Neural cell (in vitro differentiated cells): ENCODE results near the gene GRK4. TPM values are rescaled to one million over a fixed set of nuclear protein-coding genes. Genes with fewer than 3 reads are reported as not detected.
"Not testable (repeated sequence)": the region's sequence is repeated elsewhere in the genome, so short reads cannot be mapped to it uniquely, and the experiment has no call there.

Source experiments
- H2AFZ ChIP-seq: fragments of 200-600, 300-800 bp; sonication (generic), shearing (Covaris generic); 2 replicates; pipeline ENCODE4 v1.6.0; 2014; ENCODE audit warnings: low read depth, mild to moderate bottlenecking, antibody characterized with exemption, low read length, moderate library complexity
- H3F3A ChIP-seq: fragments of 200-600 bp; shearing (Covaris generic); 2 replicates; pipeline ENCODE4 v1.6.1; 2016; ENCODE audit warnings: mild to moderate bottlenecking, moderate library complexity, mixed read lengths, antibody characterized with exemption, low read length; ENCODE audit not compliant: insufficient read depth, poor library complexity, severe bottlenecking
- H3K27ac ChIP-seq: fragments of 200-600, 300-800 bp; sonication (generic), shearing (Covaris generic); 2 replicates; pipeline ENCODE4 v1.5.1; 2014; ENCODE audit warnings: mild to moderate bottlenecking, low read length, moderate library complexity
- H3K27me3 ChIP-seq: fragments of 300-800, 200-600 bp; sonication (generic), shearing (Covaris generic); 2 replicates; pipeline ENCODE4 v1.6.0; 2014; ENCODE audit warnings: mild to moderate bottlenecking, low read depth, low read length, moderate library complexity; ENCODE audit not compliant: insufficient read depth
- H3K36me3 ChIP-seq: fragments of 300-800, 200-600 bp; sonication (generic), shearing (Covaris generic); 2 replicates; pipeline ENCODE4 v1.5.1; 2014; ENCODE audit warnings: mild to moderate bottlenecking, antibody characterized with exemption, low read length, moderate library complexity; ENCODE audit not compliant: insufficient read depth
- H3K4me2 ChIP-seq: fragments of 300-800, 200-600 bp; sonication (generic), shearing (Covaris generic); 2 replicates; pipeline ENCODE4 v1.6.0; 2014; ENCODE audit warnings: mild to moderate bottlenecking, low read length
- H3K4me3 ChIP-seq: fragments of 300-800, 200-600 bp; sonication (generic), shearing (Covaris generic); 2 replicates; pipeline ENCODE4 v1.5.1; 2014; ENCODE audit warnings: mild to moderate bottlenecking, low read length, moderate library complexity
- H3K79me2 ChIP-seq: fragments of 200-600 bp; shearing (Covaris generic); replicated peaks from 2 replicates; pipeline ENCODE4 v1.6.0; 2014; ENCODE audit warnings: mild to moderate bottlenecking, low read length, moderate library complexity; ENCODE audit not compliant: insufficient read depth
- H3K9ac ChIP-seq: fragments of 300-800, 200-600 bp; sonication (generic), shearing (Covaris generic); 2 replicates; pipeline ENCODE4 v1.6.1; 2016; ENCODE audit warnings: mild to moderate bottlenecking, low read length, mixed read lengths
- H3K9me2 ChIP-seq: fragments of 200-600 bp; shearing (Covaris generic); 2 replicates; pipeline ENCODE4 v1.6.1; 2016; ENCODE audit warnings: mild to moderate bottlenecking, low read length, mixed read lengths; ENCODE audit not compliant: insufficient read depth
- H3K9me3 ChIP-seq: fragments of 200-600, 300-800 bp; sonication (generic), shearing (Covaris generic); 2 replicates; pipeline ENCODE4 v1.6.1; 2016; ENCODE audit warnings: mild to moderate bottlenecking, mixed run types, low read length, moderate library complexity, mixed read lengths
- H4K20me1 ChIP-seq: fragments of 200-600 bp; shearing (Covaris generic); 2 replicates; pipeline ENCODE4 v1.6.1; 2016; ENCODE audit warnings: mild to moderate bottlenecking, mixed run types; ENCODE audit not compliant: insufficient read depth
- EP300 ChIP-seq: fragments of 450-650 bp; conservative IDR thresholded peaks from 2 replicates; pipeline ENCODE4 v1.6.1; 2014; ENCODE audit warnings: antibody characterized with exemption, mild to moderate bottlenecking, moderate library complexity; ENCODE audit not compliant: poor library complexity, severe bottlenecking
- EZH2 ChIP-seq: fragments of 200-600, 300-800 bp; shearing (Covaris generic), sonication (generic); IDR thresholded peaks from 2 replicates; pipeline ENCODE4 v1.6.1; 2014; ENCODE audit warnings: antibody characterized with exemption, low read length, borderline replicate concordance, mild to moderate bottlenecking; ENCODE audit not compliant: insufficient read depth, poor library complexity, severe bottlenecking
- MXI1 ChIP-seq: fragments of 450-650 bp; conservative IDR thresholded peaks from 2 replicates; pipeline ENCODE4 v1.6.1; 2014; ENCODE audit warnings: antibody characterized with exemption, mild to moderate bottlenecking; ENCODE audit not compliant: poor library complexity, severe bottlenecking
- POLR2AphosphoS5 ChIP-seq: IDR thresholded peaks from 2 replicates; pipeline ENCODE4 v1.6.1; 2012
- RAD21 ChIP-seq: fragments of 450-650 bp; conservative IDR thresholded peaks from 2 replicates; pipeline ENCODE4 v1.6.1; 2014; ENCODE audit warnings: antibody characterized with exemption, mild to moderate bottlenecking, moderate library complexity
- REST ChIP-seq: IDR thresholded peaks from 2 replicates; pipeline ENCODE4 v1.6.1; 2012; ENCODE audit warnings: borderline replicate concordance
- SMC3 ChIP-seq: fragments of 450-650 bp; conservative IDR thresholded peaks from 2 replicates; pipeline ENCODE4 v1.6.1; 2014; ENCODE audit warnings: antibody characterized with exemption, mild to moderate bottlenecking, moderate library complexity; ENCODE audit not compliant: poor library complexity
- TAF1 ChIP-seq: IDR thresholded peaks from 2 replicates; pipeline ENCODE4 v1.6.1; 2012; ENCODE audit warnings: low read depth
- polyA plus RNA-seq: library from polyadenylated mRNA; depleted of rRNA; stranded (reverse); fragments of >200 nt; gene quantifications from 2 replicates; pipeline ENCODE4 v1.2.3, GENCODE V29; 2014
- TF ChIP-seq, protein P1 (sequence below): fragments of 450-650 bp; IDR thresholded peaks from 2 replicates; pipeline ENCODE4 v1.5.1; 2014; ENCODE audit warnings: antibody characterized with exemption, mild to moderate bottlenecking, moderate library complexity; ENCODE audit not compliant: poor library complexity, severe bottlenecking

The GRK4 gene
- polyA plus RNA-seq, 1 donor from 2014 or later: 17.4 TPM

- H3K36me3 ChIP-seq: peaks cover 18% of the 10 kb centered on the region
- H3K27ac ChIP-seq: no peak overlapping the region
- H3K79me2 ChIP-seq: no peaks in the 10 kb centered on the region
- H3K9me2 ChIP-seq: no peaks in the 10 kb centered on the region
- H3K27me3 ChIP-seq: no peaks in the 10 kb centered on the region
- no peaks in the 10 kb centered on the region for H3F3A ChIP-seq
- no peak overlapping the region for H3K4me2 ChIP-seq
- no peak overlapping the region for H2AFZ ChIP-seq
- no peaks in the 10 kb centered on the region for H4K20me1 ChIP-seq
- TF ChIP-seq RAD21: no peak
- TF ChIP-seq EZH2: no peak
- H3K9me3 ChIP-seq: no peaks in the 10 kb centered on the region
- H3K9ac ChIP-seq: no peak overlapping the region
- H3K4me3 ChIP-seq: no peak overlapping the region
These were observed 8.8 kb upstream of the GRK4 start for GRCh38 chr4:2954358-2955185.

DNA sequence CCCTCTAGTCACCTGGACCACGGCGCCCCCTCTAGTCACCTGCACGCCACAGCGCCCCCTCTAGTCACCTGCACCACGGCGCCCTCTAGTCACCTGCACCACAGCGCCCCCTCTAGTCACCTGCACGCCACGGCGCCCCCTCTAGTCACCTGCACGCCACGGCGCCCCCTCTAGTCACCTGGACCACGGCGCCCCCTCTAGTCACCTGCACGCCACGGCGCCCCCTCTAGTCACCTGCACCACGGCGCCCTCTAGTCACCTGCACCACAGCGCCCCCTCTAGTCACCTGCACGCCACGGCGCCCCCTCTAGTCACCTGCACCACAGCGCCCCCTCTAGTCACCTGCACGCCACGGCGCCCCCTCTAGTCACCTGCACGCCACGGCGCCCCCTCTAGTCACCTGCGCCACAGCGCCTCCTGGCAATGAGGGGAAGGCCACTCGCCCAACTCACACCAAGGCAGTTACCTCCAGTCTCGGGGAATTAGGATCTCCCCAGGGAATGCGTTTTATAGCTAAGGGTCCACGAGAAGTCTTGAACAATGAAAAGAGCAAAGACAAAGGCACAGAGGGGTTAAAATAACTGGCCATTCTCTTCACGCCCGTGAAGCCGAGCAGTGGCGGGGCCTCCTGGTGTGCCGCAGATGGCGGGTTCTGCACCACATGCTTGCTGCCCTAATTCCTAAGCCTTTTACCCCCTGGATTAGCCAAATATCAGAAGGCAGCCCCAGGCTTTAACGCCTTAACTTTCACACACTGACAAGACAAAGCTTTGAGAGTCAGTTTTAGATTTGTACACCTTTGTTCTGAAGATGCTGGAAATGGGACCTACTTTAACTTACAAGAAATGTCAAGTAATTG, 8.0 kb upstream of the GRK4 start:
- not testable (repeated sequence) for H3K4me2 ChIP-seq, H3F3A ChIP-seq, H3K27ac ChIP-seq, H4K20me1 ChIP-seq, H3K4me3 ChIP-seq, H3K9me3 ChIP-seq, H3K9ac ChIP-seq, H2AFZ ChIP-seq, H3K79me2 ChIP-seq, H3K27me3 ChIP-seq, H3K9me2 ChIP-seq
- H3K36me3 ChIP-seq: peaks cover 18% of the 10 kb centered on the region

- Histone ChIP-seq H3K4me2 (no peak overlapping the region), H3K36me3 (peaks cover 12% of the 10 kb centered on the region)
These were observed 4.9 kb upstream of the GRK4 start for GRCh38 chr4:2958446-2958845.

More at GRCh38 chr4:2958446-2958845, 4.9 kb upstream of the GRK4 start:
- TF ChIP-seq EP300 (no peak), TAF1 (no peak), REST (no peak), EZH2 (no peak), MXI1 (no peak), RAD21 (no peak), SMC3 (no peak), POLR2AphosphoS5 (no peak)
- TF ChIP-seq, protein P1, sequence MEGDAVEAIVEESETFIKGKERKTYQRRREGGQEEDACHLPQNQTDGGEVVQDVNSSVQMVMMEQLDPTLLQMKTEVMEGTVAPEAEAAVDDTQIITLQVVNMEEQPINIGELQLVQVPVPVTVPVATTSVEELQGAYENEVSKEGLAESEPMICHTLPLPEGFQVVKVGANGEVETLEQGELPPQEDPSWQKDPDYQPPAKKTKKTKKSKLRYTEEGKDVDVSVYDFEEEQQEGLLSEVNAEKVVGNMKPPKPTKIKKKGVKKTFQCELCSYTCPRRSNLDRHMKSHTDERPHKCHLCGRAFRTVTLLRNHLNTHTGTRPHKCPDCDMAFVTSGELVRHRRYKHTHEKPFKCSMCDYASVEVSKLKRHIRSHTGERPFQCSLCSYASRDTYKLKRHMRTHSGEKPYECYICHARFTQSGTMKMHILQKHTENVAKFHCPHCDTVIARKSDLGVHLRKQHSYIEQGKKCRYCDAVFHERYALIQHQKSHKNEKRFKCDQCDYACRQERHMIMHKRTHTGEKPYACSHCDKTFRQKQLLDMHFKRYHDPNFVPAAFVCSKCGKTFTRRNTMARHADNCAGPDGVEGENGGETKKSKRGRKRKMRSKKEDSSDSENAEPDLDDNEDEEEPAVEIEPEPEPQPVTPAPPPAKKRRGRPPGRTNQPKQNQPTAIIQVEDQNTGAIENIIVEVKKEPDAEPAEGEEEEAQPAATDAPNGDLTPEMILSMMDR: no peak
- H3K9me3 ChIP-seq: no peaks in the 10 kb centered on the region
- H3K79me2 ChIP-seq: no peaks in the 10 kb centered on the region
- no peak overlapping the region for H3K9ac ChIP-seq
- H3F3A ChIP-seq: no peaks in the 10 kb centered on the region
- no peak overlapping the region for H3K4me3 ChIP-seq
- no peaks in the 10 kb centered on the region for H3K27me3 ChIP-seq
- no peak overlapping the region for H2AFZ ChIP-seq
- no peaks in the 10 kb centered on the region for H3K9me2 ChIP-seq
- H4K20me1 ChIP-seq: no peaks in the 10 kb centered on the region
- H3K27ac ChIP-seq: no peak overlapping the region
